Hematopoietic multipotent progenitor cell treated with erythropoietin and hydrocortisone succinate and interleukin-3 and kit ligand, for 6 days (in vitro differentiated cells): ENCODE results near the gene CEP41.

ENCODE experiments used
- DNase-seq: peaks from one replicate; pipeline ENCODE4 v3.0.0-alpha.2; 2015

Gene CEP41

GRCh38 chr7:130440527-130441365 is at the start of gene CEP41:
Gene CEP41 (minus strand): TSS chr7:130441016. CDS start chr7:130440966, 50 bp downstream.
- DNase-seq, result peak; percentile 98

GRCh38 chr7:130490311-130490791 is 49.5 kb upstream of the CEP41 start:
- peak; percentile 9 for DNase-seq

DNA sequence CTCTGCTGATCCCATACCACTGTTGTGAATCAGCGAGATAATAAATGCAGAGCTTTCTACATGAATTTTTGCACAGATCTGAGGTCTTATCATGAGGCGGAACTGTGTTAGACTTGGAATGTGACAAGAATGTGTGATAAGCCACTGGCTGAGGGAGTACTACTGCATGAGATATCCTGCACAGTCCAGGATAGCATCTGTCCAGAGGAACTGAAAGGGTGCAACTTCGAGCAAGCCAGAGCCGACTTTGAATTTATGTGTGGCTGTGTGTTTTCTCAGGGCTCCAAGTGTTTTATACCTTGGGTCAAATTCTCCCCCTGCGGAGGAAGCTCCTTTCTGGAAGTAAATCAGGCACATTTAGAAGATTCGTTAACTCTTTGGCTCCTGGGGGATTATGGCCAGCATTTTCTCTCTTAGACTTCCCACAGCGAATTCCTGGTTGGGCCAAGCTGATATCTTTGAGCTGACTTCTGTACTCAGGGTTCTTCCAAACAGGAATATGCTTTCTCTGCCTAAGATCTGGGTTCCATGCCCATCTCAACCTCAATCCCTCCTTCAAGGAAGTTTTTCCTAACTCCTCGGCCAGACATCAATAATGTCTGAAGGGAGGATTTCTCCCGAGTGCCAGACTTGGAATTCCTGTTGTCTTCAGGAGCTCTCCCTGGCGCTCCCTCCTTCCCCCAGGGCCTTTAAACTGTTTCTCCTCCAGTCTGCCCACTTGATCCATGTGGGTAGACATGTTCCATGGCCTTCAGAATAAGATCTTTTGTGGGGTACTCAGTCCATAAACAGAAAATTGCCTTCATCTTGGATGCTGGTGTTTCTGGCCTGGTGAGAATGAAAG is 48.5 kb upstream of the CEP41 start:
- peak; percentile 19 for DNase-seq

DNA sequence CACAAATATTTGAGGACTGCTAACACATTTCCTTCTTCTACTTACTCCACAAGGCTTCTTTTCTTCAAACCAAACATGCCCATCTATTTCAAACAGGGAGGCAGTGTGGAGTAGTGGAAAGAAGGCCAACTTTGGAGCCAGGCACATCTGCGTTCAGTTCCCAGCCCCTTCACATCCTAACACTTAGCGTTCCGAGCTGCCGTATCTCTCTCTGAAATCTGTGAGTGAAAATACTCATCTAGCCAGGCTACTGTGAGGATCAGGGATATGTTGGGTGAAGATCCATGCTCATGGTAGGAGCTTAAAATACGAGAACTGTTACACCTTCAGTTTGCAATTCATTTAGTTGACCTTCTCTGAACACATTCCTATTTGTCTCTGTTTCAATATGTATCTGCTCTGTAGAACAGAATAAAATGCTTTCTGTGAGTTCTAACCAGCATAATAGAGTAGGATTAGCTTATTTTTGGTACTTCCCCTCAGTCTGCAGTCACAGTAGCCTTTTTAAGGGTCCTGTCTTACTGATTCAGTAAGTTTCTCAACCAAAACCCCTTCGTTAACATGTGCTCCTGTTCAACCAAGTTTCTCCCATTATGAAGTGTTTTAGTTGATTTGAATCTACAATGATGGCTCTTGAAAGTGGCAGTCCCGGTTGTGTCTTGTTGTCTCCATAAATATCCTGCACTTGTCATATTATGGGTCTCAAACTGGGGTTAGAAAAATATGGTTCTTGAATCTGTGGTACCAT is 47.8 kb upstream of the CEP41 start:
- DNase-seq, result no peak

- DNase-seq, result peak; percentile 13
These were observed 46.2 kb upstream of the CEP41 start for GRCh38 chr7:130486954-130487436.

- DNase-seq, result peak; percentile 87
These were observed 45.5 kb upstream of the CEP41 start for GRCh38 chr7:130486114-130486953.

DNA sequence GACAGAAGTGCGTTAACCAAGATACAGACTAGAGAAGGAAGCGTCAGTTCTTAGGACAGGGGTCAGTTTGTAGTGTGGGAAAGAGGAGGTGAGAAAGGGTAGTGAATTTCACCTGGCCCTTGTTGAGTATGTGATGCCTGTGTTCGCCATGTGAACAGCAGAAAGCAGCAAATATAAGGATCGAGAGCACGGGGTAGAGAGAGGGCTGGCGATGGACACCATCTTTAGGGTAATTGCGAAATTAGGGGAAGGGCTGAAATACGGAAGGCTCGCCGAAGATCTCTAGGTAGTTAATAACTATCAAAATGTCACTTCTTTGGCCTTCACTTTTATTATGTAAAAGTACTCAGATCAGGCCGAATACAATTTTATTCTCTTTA is 44.9 kb upstream of the CEP41 start:
- no peak for DNase-seq

- DNase-seq, result no peak
These were observed 42.2 kb upstream of the CEP41 start for GRCh38 chr7:130483031-130483430.

- DNase-seq, result no peak
These were observed 41.1 kb upstream of the CEP41 start for GRCh38 chr7:130481898-130482297.

DNA sequence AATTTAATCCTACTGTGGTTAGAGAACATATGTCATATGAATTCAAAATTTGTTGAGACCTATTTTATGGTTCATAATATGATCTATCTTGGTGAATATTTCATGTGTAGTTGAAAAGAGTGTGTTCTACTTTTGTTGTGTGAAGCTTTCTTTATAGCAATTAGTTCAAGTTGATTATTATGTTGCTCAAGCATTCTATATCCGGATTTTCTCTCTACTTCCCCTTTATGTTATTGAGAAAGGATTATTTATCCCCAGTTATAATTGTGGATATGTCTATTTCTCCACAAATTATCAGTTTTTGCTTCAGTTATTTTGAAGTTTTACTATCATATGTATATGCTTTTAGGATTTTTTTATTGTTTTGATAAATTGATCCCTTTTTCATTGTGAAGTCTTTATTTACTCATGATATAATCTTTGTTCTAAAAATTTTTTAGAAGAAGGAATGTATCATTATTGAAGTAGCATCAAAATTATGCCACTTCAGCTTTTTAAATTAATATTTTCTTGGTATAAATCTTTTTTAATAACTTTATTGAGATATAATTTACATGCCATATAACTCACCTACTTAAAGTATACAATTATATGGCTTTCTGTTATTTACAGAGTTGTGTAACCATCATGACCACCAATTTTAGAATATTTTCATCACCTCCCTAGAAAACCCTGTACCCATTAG is 39.0 kb upstream of the CEP41 start:
- DNase-seq, result peak; percentile 21

DNA sequence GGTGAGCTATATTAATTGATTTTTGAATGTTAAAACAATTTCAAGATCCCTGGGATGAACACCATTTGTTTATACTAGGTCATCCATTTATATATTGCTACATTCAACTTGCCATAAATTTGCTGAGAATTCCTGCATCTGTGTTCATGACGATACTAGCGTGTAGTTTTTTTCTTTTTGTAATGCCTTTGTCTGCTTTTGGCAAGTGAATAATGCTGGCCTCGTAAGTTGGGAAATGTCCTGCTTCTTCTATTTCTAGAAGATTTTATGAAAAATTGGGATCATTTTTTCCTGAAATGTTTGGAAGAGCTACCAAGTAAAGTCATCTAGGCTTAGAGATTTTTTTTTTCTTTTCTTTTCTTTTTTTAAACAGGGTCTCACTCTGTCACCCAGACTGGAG is 38.2 kb upstream of the CEP41 start:
- DNase-seq, result no peak

GRCh38 chr7:130476297-130477150 is 35.7 kb upstream of the CEP41 start:
- DNase-seq, result no peak

DNA sequence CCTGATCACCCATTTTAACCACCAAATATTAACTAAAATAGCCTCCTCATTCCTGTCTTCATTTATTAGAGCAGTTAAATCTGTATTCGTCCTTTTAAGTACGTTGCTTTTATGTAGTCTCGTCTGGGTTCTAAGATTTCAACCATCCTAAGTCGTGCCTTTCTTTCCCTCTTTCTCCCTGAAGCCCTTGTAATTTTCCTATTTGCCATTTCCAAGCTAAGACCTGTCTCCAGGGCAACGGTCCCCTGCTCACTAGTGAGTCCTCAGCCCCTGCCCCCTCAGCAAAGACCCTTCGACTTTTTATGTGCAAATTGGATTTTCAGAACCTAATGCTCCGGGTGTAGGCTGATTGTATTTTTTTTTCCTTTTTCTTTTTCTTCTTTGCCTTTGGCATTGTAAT is 35.0 kb upstream of the CEP41 start:
- DNase-seq, result no peak

- DNase-seq, result peak; percentile 22
These were observed 33.1 kb upstream of the CEP41 start for GRCh38 chr7:130473876-130474275.

GRCh38 chr7:130473289-130473688 is 32.5 kb upstream of the CEP41 start:
- DNase-seq, result peak; percentile 59

- DNase-seq, result no peak
These were observed 31.2 kb upstream of the CEP41 start for GRCh38 chr7:130471974-130472373.

DNA sequence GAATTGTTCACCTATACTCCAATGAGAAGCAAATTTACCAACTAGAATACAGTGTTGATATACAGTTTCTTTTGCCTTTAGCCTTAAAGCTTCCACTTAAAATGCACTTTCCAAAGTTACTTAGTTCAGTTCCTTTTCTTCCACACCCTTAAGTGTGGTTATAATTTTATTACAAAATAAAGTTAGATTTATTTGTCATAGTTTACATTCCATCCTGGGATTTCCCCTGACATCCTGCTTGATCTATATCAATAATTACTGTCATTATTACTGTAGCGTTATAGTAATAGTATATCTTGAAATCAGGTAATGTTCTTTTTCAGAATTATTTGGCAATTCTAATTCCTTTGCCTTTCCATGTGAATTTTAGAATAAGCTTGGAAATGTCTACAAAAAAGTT is 27.8 kb upstream of the CEP41 start:
- DNase-seq, result no peak

DNA sequence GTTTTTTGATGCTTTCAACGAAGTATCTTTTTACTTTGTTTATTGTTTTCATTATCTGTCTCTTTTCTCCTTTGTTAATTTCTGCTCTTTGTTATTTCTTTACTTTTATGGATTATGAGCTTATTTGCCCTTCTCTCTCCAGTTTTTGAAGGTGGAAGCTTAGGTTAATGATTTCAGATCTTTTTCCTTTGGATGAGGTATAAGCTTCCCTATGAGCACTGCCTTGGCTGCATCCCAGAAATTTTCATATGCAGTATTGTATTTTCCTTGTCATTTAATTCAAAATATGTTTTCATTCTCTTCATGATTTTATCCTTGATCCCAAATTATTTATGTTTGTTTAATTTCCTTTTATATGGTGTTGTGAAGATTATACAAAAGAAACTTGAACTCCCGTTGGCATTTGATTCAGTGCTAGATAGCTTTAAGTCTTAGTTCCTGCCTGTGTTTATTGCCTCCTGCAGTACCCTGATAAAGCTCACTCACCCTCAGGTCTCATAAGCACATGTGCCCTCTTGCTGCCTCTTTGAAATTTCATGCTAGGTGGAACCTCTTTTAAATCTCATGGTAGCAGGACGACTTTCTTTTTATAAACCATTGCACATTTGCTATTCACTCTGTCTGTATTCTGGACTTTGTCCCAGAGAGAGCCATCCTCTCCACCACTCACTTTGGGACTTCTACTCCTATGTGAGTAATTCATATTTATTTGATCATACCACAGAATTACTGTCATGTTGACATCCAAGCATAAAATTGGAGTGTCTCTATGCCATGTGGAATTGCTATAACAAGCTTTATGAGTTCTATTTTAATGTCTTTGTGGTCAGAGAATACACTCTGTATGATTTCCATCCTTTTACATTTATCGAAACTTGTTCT is 23.0 kb upstream of the CEP41 start:
- DNase-seq, result peak; percentile 90

GRCh38 chr7:130461272-130461671 is 20.5 kb upstream of the CEP41 start:
- no peak for DNase-seq
